Measurements from ENCODE around the gene CSTPP1.
A peak's percentile ranks its signal among the peaks of the same experiment; 100 is the strongest.
"Not testable (repeated sequence)": the region's sequence is repeated elsewhere in the genome, so short reads cannot be mapped to it uniquely, and the experiment has no call there.

The CSTPP1 gene

DNA sequence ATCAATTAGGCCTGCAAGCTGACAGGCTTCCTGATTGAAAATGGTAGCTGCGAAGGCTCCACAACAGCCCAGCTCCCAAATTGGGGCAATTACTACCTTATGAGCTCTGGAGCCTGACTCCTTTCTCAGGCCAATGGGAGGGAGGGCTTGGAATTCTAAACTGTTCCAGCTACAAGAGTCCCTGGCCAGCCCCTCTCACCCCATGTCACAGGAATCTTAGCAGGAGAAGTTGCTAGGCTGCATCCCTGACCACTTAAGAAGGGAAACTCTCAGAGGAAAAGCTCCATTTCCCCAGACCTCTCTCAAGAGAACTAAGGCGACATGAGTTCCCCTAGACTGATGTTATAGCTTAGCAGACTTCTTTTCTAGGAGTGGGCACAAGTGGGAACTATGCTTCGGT, 23.1 kb upstream of the CSTPP1 start:
- DNase-seq = no peak

DNA sequence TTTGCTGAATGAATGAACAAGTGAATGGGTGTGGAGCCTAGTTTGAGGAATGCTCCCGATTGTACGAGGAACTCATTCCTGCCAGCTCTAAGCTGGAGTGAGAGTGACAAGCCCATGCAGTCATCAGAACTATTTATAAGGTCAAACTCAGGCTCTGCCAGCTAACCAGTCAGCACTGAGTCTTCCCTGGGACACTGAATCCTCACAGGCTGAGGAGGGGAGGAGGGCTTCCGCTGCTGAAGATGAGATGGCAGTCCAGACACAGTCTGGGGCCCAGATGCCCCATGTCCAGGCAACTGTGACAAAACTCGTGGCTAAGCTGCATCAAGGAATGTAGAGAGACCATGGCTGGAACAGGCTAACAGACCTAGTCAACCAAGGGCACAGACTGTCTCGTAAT, 22.2 kb upstream of the CSTPP1 start:
- no peak for DNase-seq

DNA sequence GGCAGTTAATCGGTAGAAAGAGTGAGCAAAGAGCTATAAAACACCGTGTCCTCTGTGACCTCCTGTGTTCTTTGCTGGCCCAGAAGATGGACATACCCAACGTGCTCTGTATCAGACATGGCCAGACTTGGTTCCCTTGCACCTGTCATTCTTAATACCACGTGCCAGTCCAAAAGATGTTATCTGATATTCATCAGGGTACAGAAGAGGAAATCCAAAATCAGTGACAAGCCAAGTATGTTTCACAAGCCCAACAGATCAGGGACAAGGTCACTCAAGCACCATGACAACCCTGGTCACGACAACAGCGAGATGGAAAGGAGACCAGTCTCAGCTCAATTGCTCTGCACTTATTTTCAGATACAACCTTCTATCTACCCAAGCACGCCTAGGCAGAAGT, 21.7 kb upstream of the CSTPP1 start:
- DNase-seq = no peak

DNA sequence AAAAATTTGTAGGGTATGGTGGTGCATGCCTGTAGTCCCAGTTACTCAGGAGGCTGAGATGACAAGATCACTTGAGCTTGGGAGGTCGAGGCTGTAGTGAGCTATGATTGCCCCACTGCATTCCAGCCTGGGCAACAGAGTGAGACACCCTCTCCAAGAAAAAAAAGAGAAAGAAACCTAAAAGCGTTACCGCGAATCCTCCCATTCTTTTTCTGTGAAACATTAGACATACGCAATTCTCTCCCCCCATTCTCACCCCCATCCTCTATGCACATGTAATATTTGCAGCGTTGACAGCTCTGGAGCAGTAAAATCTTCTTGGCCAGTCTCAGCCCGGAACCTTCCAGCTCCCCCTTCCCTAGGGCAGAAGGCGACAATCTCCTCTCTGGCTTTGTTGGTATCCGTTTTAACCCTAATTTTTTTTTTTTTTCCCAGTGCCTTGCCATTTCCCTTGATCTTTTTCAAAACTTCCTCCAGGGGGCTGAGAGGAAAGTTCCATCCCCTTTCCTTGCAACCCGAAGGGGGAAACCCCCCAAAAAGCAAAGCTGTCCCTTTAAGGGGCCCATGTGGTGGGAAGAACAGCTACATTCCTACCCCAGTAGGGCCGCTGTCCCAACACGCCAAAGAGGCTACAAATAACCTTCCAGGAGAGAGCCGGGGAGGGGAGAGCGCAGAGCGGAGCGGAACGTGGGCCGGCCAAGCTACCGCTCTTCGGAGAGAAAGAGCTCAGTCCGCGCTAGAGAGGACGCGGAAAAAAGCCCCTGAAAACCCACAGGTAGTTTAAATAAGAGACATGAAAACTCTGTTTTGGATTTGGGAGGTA, 20.1 kb upstream of the CSTPP1 start:
- no peak for DNase-seq

DNA sequence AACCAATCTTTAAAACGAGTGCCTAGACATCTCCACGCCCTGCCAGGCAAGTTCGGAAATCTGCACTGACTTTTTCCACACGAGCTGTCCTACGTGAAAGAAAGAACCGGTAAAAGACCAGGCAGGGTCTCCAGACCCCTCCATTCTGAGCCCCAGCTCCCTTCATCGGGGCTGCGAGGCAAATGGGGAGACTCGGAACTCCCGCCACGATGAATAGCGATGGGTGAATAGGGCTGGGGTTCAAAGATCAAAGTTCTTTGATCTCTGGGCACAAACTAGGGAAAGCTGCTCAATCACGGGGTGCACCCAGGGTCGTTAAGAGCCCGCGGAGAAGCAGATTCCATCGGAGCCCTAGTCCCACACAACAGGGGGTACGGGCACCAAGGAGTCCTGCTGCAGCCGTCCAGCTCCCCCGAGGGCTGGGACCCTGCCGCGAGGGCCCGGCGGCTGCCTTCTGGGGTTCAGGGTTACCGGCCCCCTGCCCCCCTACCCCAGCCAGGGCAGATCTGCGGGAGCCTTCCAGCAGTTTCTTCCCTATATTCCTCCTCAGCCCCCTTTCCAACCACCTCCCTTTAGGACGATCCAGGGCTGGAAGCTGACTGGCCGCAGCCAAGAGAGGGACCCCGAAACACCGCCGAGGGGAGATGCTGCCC, 19.3 kb upstream of the CSTPP1 start:
- DNase-seq = no peak

DNA sequence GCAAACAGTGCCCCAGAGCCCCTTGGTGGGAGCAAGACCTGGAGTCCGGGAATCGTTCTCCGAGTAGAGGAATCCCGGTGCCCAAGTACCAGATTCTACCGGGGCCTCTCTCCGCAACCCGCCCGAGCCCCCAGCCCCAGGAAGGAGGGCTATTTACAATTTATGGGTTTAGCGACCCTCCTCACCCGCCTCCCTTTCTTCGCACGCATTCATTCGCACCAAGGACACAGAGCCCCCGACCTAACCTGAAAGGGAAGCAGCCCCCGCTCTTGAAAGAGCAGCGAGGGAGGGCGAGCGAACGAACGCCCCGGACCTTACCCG, 18.8 kb upstream of the CSTPP1 start:
- no peak for DNase-seq

DNA sequence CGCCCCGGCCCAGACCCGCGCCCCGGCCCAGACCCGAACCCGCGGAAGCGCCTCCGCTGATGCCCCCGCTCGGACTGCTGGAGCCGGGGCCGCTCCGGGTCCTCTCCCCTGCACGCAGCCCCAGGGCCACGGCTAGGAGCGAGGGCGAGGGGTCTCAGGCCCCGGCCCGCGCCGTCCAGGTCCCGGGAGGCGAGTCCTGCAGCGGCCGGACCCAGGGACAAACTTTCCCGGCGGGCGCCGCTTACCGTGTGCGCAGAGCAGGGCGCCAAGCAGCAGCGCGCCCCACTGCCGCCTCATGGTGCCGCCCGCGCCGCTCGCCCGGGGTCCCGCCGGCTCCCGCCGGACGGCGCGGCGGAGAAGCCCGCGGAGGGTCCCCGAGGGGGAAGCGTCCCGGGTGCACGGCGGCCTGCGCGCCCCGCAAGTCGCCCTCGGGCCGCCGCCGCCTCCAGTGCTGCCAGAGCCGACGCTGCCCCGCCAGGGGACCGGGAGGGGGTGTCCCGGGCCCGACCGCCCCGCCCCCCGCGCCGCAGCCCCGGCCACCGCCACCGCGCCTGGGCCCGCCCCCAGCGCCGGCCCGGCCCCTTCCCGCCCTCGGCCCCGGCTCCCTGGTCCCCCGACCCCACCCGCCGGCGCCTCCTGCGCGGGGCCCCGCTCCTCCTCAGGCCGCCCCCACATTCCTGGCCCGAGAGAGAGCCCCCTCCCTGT, 18.3 kb upstream of the CSTPP1 start, which contains the start of gene LRP4:
TSS of gene LRP4 (minus strand) at position 468 of the 705 bp plus-strand sequence. CDS start at position 297, 171 bp downstream.
- peak; percentile 21 to 48 for DNase-seq

DNA sequence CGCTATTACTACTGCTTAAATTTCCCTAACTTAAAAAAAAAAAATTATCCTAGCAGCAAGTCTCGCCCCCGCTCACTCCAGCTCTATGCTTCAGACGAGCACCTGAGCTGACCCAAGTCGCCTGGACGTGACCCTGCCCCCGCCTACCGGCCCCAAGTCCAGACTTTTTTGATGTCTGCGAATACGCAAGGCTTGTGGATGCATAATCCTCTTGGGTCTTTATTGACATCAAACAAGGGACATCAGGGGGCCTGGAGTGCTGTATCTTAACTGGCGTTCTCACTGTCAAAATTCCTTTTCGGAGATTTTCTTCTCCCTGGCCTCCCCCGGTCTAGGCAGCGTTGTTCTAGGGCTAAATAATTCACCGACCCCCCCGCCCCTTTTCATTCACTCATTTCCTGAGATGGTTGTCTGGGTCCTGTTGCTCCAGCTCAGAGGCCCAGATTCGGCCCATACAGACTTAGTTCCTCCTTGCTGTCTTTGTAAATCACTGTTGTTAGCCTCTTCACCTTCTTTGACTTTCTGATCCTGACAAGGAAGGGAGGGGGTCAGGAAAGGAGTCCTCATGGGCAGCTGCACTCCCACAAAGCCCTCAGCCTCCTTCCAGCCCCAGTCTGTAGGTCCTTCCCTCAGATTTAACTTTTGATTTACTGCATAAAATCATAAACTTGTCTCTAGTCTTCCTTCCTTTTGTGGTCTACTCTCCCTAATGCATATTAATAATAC, 17.6 kb upstream of the CSTPP1 start:
- no peak for DNase-seq

DNA sequence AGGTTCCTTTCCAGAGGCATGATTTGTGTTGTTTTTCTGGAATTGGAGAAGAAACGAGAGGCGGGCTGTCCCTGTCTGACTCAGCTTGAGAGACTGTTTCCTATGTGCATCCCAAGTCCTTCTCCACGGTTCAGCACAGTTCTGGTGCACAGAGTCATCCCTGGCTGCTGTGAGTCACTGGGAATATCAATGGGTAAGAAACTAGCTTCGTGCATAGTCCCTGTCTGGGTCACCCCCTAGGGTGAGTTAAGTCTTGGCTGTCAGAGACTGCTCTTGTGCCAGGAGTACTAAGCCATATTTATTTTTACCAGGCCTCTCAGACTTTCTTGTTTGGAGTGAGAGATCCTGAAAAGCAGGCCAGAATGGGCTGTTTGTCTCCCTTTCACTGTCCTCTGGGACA, 15.8 kb upstream of the CSTPP1 start:
- DNase-seq = no peak

DNA sequence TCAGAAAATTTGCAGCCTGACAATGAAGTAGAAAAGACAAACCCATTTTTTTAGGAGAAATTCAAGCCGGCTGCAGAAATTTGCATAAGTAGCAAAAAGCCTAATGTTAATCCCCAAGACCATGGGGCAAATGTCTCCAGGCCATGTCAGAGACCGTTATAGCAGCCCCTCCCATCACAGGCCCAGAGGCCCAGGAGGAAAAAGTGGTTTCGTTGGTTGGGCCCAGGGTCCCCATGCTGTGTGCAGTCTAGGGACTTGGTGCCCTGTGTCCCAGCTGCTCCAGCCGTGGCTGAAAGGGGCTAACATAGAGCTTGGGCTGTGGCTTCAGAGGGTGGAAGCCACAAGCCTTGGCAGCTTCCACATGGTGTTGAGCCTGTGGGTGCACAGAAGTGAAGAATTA, 8.6 kb upstream of the CSTPP1 start:
- DNase-seq = not testable (repeated sequence)

DNA sequence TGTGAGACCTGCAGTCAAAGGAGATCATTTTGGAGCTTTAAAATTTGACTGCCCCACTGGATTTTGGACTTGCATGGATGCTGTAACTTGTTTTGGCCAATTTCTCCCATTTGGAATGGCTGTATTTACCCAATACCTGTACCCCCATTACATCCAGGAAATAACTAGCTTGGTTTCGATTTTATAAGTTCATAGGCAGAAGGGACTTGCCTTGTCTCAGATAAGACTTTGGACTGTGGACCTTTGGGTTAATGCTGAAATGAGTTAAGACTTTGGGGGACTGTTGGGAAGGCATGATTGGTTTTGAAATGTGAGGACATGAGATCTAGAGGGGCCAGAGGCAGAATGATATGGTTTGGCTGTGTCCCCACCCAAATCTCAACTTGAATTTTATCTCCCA, 7.9 kb upstream of the CSTPP1 start:
- DNase-seq = not testable (repeated sequence)

DNA sequence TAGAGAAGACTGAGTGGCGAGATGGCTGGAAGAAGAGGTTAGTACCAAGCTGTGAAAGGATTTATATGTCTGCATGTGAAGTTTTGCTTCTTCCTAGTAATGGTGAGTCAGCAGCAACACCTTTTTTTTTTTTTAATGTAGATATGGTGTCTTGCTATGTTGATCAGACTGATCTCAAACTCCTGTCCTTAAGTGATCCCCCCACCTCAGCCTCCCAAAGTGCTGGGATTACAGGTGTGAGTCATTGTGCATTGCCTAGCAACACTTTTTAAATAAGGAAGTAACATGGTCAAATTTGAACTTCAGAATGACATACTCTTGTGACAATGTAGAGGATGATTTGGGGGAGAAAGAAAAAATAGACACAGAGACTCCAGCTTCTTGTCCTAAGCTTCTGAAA, 6.5 kb upstream of the CSTPP1 start:
- peak in 1 of 2 experiments; percentile 18 for DNase-seq

DNA sequence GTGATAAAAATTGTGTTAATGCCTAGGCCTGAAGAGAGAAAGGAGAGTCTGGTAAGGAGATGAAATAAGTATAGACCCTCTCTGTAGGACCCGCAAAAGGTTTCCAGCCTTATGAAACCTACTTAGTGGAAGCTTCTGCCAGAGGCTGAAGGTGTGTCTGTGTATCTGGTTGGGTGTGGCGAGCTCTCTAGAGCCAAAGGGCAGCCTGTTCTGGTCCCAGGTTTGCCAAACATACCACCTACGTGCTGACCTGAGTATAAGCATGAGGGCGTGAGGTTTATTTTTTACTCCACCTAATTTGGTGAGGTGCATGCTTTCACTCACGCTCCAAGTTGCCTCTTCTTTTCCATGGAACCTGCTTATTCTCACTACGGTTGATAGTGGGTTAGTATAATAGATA, 5.6 kb downstream of the CSTPP1 start:
- no peak for DNase-seq

DNA sequence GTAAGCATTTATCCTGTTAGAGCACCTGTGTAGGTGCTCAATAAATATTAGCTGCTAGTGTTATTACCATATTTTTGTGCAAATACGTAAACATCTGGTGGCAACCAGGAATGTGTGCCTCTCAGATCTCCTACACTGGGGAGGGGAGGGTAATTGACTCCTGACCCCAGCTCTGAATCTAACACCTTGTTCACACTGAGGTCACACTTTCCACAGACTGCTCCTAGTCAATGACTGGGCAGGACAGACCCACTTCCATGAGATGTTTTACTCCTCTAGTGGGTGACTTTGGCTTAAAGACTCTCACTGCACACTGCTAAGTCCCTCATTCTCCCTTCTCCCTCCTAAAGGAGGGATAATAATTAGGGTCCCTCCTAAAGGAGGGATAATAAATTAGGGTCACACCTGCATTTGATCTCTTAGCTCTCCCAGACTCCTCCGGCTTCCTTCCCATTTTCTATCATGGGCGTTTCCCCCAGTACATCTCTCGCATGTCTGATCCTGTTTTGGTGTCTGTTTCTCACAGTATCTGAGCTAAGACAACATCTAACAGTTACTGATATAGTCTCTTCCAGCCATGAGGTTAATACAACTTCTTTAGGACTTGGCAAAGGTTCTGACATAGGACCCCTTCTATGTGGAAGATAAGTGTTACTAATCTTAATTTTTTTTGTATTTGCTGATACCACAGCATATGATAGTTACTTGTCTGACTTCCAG, 8.0 kb downstream of the CSTPP1 start:
- no peak for DNase-seq

DNA sequence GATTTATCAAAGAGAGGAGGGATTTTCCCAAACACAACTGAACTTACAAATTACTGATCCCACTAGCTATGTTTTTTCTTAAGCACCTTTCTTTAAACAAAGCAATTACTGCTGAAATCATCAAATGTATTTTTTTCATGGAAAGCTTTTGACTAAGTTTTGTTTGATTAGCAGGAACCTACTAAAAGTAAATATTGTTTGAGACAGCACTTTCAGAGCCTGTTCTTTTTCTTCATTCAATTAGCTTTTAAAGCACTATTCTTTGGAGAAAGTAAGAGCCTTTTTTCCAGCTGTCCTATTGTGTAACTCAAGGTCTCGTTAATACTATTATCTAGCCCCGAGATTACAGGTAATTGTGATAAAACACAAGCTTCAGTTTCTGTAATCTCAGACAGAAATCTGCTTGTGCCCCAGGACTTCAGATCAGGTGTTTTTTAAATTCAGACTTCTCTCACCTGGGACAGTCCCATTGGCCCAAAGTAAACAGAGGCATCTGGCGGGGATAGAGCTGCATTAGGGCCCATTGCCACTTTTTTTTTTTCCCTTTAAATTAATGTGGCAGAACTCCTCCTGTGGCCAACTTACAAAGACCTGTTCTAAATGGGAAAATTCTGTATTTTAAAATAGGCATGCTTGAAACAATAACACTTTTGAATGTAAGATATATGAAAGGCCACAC, 11.0 kb downstream of the CSTPP1 start:
- DNase-seq = no peak

DNA sequence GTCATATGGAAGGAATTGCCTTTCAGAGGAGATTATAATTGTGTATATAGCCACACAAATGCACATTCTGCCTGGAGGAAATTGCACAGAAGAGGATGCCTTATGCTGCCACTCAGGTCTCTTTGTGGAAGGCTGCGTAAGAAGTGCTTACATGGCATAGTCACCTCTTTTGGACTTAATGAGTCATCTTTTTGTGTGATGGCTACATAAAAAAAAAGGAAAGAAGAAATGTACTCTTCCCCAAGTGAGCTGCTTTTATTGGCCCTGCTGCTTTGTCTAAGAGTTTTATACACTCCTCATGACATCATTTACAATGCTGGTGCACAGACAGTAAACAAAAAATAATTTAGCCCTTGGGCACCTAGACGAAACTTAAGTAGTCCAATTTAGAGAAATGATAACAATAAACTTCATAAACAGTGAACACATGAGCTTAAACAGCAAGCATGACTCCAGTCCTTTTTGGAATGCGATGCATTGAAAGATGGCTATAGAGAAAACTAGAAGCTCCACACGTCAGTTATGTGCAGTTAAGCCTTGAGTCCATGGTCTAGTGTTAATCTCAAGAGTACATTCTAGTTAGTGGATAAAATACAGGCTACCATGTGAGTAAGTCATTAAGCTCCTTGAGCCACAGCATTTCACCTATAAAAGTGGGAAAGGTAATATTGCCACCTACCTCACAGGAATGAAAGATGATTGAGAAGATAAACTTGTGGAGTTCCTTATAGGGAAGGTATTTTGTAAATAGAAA, 12.0 kb downstream of the CSTPP1 start:
- DNase-seq = no peak

DNA sequence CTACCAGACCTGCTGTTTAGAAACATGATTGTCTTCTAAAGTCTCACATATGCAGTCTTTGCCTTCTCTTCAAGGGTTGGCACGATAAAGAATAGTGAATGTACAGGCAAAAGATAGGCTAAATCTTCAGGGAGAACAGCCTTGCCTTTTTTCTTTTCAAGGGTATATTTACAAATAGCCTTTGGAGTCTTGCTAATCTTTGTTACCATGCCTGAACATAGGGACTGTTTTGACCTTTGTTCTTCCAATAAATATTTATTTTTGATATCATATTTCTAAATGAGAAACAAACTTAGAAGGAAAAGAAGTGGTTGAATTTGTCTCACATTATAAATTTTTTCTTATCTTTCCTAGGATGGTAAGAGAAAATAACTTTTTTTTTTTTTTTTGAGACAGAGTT, 12.7 kb downstream of the CSTPP1 start:
- no peak for DNase-seq

DNA sequence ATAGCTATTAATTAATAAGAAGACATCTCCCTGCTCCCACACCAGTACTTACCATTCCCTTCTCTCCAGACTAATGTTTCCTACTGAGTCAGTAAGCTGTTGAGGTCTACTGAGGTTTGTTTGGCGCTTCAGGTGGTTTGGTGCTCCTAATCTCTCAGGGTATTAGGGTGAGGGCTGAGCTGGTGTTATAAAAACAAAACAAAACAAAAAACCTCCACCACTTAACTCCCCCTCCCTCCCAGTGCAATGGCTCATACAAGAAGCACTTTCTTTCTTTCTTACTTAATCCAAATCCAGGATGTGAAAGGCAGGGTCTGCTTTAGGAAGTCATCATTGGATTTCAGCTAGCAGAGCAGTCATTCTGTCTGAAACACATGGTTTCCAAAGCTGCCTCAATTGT, 15.3 kb downstream of the CSTPP1 start:
- DNase-seq = no peak

DNA sequence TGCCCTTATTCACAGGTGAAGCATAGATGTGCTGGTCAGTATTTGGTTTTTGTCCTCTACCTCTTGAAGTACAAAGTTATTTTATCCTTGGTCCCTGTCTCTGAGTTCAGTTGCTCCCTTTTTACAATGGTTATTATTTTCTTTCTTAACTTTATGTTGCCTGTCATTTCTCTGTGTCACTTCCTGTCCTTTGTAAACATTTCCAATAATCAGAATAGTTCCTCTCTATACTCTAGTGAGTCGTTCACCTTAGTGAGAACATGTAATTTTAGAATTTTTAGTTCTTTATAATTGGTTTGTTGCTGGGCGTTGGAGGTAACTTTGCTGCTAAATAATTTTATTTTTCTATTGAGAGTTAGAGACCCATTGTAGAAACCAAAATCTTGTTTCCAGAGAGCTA, 16.0 kb downstream of the CSTPP1 start:
- no peak for DNase-seq

DNA sequence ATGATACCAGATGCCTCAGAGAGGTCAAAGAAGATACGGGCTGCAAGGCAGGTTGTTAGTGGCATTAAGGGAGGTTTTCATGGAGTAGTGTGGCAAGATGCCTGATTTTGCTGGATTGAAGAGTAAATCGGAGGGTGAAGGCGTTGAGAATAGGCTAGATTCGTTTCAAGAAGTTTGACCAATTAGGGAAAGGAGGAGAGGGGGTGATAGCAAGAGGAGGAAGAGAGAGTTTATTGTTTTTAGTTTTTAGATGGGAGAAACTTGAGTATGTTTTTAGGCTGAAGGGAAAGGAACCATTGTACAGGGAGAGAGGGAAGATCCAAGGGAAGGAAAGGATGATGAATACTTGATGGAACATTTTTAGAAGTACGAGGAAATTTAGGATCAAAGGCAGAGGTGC, 16.5 kb downstream of the CSTPP1 start:
- no peak for DNase-seq

DNA sequence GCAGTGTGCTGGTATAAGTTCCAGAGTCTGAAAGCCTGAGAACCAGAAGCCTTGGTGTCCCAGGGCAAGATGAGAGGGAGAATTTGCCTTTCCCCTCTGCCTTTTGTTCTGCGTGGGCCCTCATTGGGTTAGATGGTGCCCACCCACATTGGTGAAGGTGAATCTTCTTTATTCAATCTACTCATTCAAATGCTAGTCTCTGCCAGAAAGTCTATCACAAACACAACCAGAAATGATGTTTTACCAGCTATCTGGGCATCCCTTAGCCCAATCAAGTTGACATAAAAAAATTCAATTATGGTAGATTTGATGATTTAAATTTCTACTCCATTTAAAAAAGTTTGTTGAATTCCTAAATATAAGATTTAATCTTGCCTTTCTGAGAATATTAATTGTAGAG, 22.2 kb downstream of the CSTPP1 start:
- no peak for DNase-seq

Data from stimulated activated CD4-positive, alpha-beta T cell treated with anti-CD3 and anti-CD28 coated beads, Interleukin-4, amount 100 ng/mL, for 4 hours (primary cell).